ENCODE data around the gene GOLT1A. TPM values are rescaled to one million over a fixed set of nuclear protein-coding genes. Genes with fewer than 3 reads are reported as not detected.

Gene GOLT1A
- total and polyA plus RNA-seq, 10 of the 15 experiments (the other 5 are each of a cell fraction or from before 2014, with no cell fraction given): 0.09 to 0.46 TPM; not detected in 8

DNA sequence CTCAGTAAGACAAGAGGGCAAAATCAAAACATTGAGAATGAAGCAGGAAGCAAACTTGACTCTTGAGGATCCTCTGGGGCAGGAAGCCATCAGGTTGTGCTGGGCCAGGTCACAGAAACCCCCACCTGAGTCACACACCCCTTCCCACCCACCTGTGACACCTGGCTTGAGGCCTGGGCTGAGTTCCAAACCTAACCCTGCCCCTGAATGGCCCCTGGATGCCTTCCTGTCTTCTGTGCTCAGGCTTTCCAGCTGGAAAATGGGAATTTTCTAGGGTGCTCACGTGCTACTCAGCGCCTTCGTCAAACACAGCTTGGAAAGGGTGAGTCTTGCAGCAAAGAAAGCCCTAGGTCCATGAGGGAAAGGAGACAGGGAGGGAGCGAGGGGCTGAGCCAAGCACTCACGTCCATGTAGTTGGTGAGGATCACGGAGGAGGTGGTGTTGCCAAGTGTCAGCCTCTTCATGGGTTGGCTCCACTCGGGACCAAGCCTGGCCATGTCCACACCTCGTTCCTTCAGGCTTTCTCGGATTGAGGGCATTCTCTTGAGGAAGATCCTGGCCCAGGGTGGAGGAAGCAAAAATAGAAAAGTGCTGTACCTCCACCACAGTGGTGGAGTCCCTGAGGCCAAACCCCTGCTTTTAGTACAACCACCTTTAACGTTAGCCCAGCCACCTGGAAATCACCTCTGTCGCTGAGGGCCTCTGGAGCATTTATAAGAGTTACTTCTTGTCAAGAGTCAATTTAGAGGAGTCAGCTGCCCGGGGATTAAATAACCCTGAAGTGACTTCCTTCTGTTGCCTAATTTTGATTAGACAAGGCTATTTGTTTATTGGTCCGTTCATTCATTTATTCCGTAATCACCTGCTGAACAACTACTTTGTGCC, 51.9 kb downstream of the GOLT1A start:
- no peak overlapping the region for H3K4me2 ChIP-seq (ENCODE audit: control insufficient read depth, insufficient read depth)
- in situ Hi-C loops (cut with MboI) (loop anchor here (10.0 kb wide), 1 partner anchor 343 kb away; no protein-coding TSS in a partner anchor), intact Hi-C loops (cut with micrococcal nuclease; ENCODE audit: unreplicated experiment) (loop anchor here (1.0 to 10.0 kb wide), 5 partner anchors 45 to 343 kb away; partner anchors contain the start of gene SNRPE)
- no peak overlapping the region for H3K4me3 ChIP-seq
- no peak for DNase-seq (ENCODE audit: low read depth, low spot score)
- CTCF ChIA-PET: interaction anchor here (0.6 to 9.3 kb wide), 20 partner anchors 10 to 645 kb away, joined by 3 to 195 read pairs (median 5); partner anchors contain the start of gene PLEKHA6
- no peaks in the 10 kb centered on the region for H3K79me2 ChIP-seq (ENCODE audit: control insufficient read depth, insufficient read depth, low read length)
- H3K27ac ChIP-seq (ENCODE audit: control insufficient read depth, insufficient read depth): no peak overlapping the region
- H2AFZ ChIP-seq (ENCODE audit: control insufficient read depth, low read depth, low read length): no peak overlapping the region
- no peak for TF ChIP-seq IRF4 (IDR thresholded peaks at IDR 0.05; ENCODE audit: low read depth, low read length)
- TF ChIP-seq BMI1 (IDR thresholded peaks at IDR 0.05; ENCODE audit: borderline replicate concordance): no peak
- TF ChIP-seq RCOR1 (conservative IDR thresholded peaks at IDR 0.05; ENCODE audit: low read depth, low read length): no peak
- no peak for TF ChIP-seq PML (IDR thresholded peaks at IDR 0.05; ENCODE audit: low read length)
- no peak for TF ChIP-seq NRF1 (conservative IDR thresholded peaks at IDR 0.05; ENCODE audit: low read depth, low read length)
- no peak for TF ChIP-seq SIX5 (IDR thresholded peaks at IDR 0.05; ENCODE audit: low read depth, low read length, severe bottlenecking)
- TF ChIP-seq, protein P1, sequence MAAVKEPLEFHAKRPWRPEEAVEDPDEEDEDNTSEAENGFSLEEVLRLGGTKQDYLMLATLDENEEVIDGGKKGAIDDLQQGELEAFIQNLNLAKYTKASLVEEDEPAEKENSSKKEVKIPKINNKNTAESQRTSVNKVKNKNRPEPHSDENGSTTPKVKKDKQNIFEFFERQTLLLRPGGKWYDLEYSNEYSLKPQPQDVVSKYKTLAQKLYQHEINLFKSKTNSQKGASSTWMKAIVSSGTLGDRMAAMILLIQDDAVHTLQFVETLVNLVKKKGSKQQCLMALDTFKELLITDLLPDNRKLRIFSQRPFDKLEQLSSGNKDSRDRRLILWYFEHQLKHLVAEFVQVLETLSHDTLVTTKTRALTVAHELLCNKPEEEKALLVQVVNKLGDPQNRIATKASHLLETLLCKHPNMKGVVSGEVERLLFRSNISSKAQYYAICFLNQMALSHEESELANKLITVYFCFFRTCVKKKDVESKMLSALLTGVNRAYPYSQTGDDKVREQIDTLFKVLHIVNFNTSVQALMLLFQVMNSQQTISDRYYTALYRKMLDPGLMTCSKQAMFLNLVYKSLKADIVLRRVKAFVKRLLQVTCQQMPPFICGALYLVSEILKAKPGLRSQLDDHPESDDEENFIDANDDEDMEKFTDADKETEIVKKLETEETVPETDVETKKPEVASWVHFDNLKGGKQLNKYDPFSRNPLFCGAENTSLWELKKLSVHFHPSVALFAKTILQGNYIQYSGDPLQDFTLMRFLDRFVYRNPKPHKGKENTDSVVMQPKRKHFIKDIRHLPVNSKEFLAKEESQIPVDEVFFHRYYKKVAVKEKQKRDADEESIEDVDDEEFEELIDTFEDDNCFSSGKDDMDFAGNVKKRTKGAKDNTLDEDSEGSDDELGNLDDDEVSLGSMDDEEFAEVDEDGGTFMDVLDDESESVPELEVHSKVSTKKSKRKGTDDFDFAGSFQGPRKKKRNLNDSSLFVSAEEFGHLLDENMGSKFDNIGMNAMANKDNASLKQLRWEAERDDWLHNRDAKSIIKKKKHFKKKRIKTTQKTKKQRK (IDR thresholded peaks at IDR 0.05; ENCODE audit: low read depth, low read length): no peak
- TF ChIP-seq TBL1XR1 (IDR thresholded peaks at IDR 0.05; ENCODE audit: low read depth, low read length): no peak
- BruUV-seq (replicated peaks): no TSS peak
- no peaks in the 10 kb centered on the region; a peak in 1 of 4 replicates for H3K27me3 ChIP-seq (replicated peaks in 1 of 2; ENCODE audit: control insufficient read depth in 2 of 2, insufficient read depth in 2 of 2, low read length in 1 of 2)
- FAIRE-seq: no peak
- POLR2A ChIA-PET: no interaction called here
- WGBS (ENCODE audit: insufficient coverage, insufficient replicate concordance, low lambda C conversion rate, missing lambda C conversion rate): 24% methylated on average over 14 of the region's 14 CpGs
- SMC1A ChIA-PET (ENCODE audit: uncharacterized antibody, unreplicated experiment): interaction anchor here (0.6 to 9.1 kb wide), 9 partner anchors 16 to 236 kb away, joined by 3 to 97 read pairs (median 7); partner anchors contain the start of gene PLEKHA6
- no peaks in the 10 kb centered on the region for H3K9me3 ChIP-seq (replicated peaks; ENCODE audit: control insufficient read depth, insufficient read depth, low read length)
- H3K36me3 ChIP-seq (ENCODE audit: control insufficient read depth in 2 of 2, insufficient read depth in 2 of 2, low read length in 1 of 2): no peaks in the 10 kb centered on the region
- RAD21 ChIA-PET (ENCODE audit: unreplicated experiment): interaction anchor here (0.6 to 5.9 kb wide), 9 partner anchors 31 to 269 kb away, joined by 3 to 72 read pairs (median 5); partner anchors contain the start of gene PLEKHA6
- no peaks in the 10 kb centered on the region for H4K20me1 ChIP-seq (ENCODE audit: control insufficient read depth, insufficient read depth)
- H3K9ac ChIP-seq (ENCODE audit: control insufficient read depth, insufficient read depth, low read length): no peak overlapping the region
- no peaks in the 10 kb centered on the region for H3K4me1 ChIP-seq (ENCODE audit: control insufficient read depth, insufficient read depth, low read length)
- ATAC-seq: no peak; the same call in 2 of the 3 replicates
